B cell (primary cell): ENCODE results near the gene AIMP2. TPM values are rescaled to one million over a fixed set of nuclear protein-coding genes. Genes with fewer than 3 reads are reported as not detected.

Source experiments
- ATAC-seq: fragments of 200-7000 bp; cut with Tn5 transposase; one replicate; pipeline ENCODE4 v1.10.0; 2021; ENCODE audit warnings: low read depth, mild to moderate bottlenecking, moderate number of reproducible peaks, moderate library complexity
- CTCF ChIA-PET: fragments of 350-600 bp; sonication (Branson Sonifier 250); formaldehyde crosslinking; loops from one replicate; lab custom pipeline; 2021; ENCODE audit warnings: antibody characterized with exemption, inconsistent platforms; lab: Charles Lee
- POLR2A ChIA-PET: fragments of 350-600 bp; sonication (Branson Sonifier 250); formaldehyde crosslinking; loops from one replicate; lab custom pipeline; 2021; ENCODE audit warnings: antibody characterized with exemption; lab: Charles Lee
- DNase-seq: peaks from one replicate; pipeline ENCODE4 v3.0.0; 2013
- H2AFZ ChIP-seq: 2 replicates; pipeline ENCODE4 v1.6.1; 2012; ENCODE audit warnings: mild to moderate bottlenecking, low read depth, low read length; ENCODE audit not compliant: insufficient read depth, poor library complexity, severe bottlenecking
- H3K27ac ChIP-seq, 2 donors: 1 replicate in 1 of 2; 2 replicates in 1 of 2; pipeline ENCODE4 v1.5.1; 2012 to 2013; ENCODE audit warnings: low read length in 2 of 2, mild to moderate bottlenecking in 2 of 2, moderate library complexity in 1 of 2
- H3K27me3 ChIP-seq, 4 experiments: fragments of 200-600 bp in 1 of 4; sonication (generic) in 1 of 4; replicated peaks in 1 of 4; 1 replicate in 2 of 4; 2 replicates in 2 of 4; pipeline versions ENCODE4 v1.6.1 to v1.7.0; 2013 to 2016; ENCODE audit warnings: low read length in 3 of 4, mild to moderate bottlenecking in 2 of 4, mixed read lengths in 1 of 4, moderate library complexity in 1 of 4; ENCODE audit not compliant: insufficient read depth in 4 of 4, control insufficient read depth in 3 of 4; ENCODE audit errors: control extremely low read depth in 1 of 4
- H3K36me3 ChIP-seq, 2 experiments: replicated peaks in 1 of 2; 1 replicate in 1 of 2; 2 replicates in 1 of 2; pipeline versions ENCODE4 v1.6.1 to v1.7.1; 2013; ENCODE audit warnings: low read length in 1 of 2; ENCODE audit not compliant: insufficient read depth in 2 of 2, control insufficient read depth in 1 of 2; ENCODE audit errors: control extremely low read depth in 1 of 2, extremely low read depth in 1 of 2
- H3K4me1 ChIP-seq, 2 donors: fragments of 200-600 bp in 1 of 2; sonication (generic) in 1 of 2; 1 replicate in 1 of 2; 2 replicates in 1 of 2; pipeline versions ENCODE4 v1.5.1 to v1.6.1; 2013 to 2017; ENCODE audit warnings: low read length in 2 of 2; ENCODE audit not compliant: control insufficient read depth in 2 of 2, insufficient read depth in 2 of 2
- H3K4me2 ChIP-seq: replicated peaks from 2 replicates; pipeline ENCODE3; 2012; ENCODE audit warnings: mild to moderate bottlenecking, low read depth, low read length; ENCODE audit not compliant: poor library complexity, severe bottlenecking
- H3K4me3 ChIP-seq, 5 experiments: fragments of 200-600 bp in 1 of 5; sonication (generic) in 1 of 5; 1 replicate in 3 of 5; 2 replicates in 2 of 5; pipeline versions ENCODE4 v1.5.1 to v1.7.0; 2011 to 2016; ENCODE audit warnings: low read length in 4 of 5, mild to moderate bottlenecking in 4 of 5, low read depth in 2 of 5, control low read depth in 1 of 5, moderate library complexity in 1 of 5; ENCODE audit not compliant: insufficient read depth in 1 of 5; ENCODE audit errors: control extremely low read depth in 1 of 5, extremely low read depth in 1 of 5
- H3K79me2 ChIP-seq: fragments of 200-600 bp; sonication (generic); one replicate; pipeline ENCODE4 v1.6.0; 2016; ENCODE audit warnings: low read length; ENCODE audit not compliant: control insufficient read depth, insufficient read depth
- H3K9ac ChIP-seq: fragments of 200-600 bp; sonication (generic); 2 replicates; pipeline ENCODE4 v1.6.1; 2017; ENCODE audit warnings: mild to moderate bottlenecking, low read length, moderate library complexity
- H3K9me3 ChIP-seq, 3 donors: one replicate each; pipeline versions ENCODE4 v1.6.1 to v1.7.1; 2013; ENCODE audit warnings: low read length in 2 of 3; ENCODE audit not compliant: control insufficient read depth in 2 of 3, insufficient read depth in 1 of 3; ENCODE audit errors: control extremely low read depth in 1 of 3
- H4K20me1 ChIP-seq: 2 replicates; pipeline ENCODE4 v1.6.0; 2012; ENCODE audit warnings: mild to moderate bottlenecking, low read length; ENCODE audit not compliant: insufficient read depth, control insufficient read depth, poor library complexity, severe bottlenecking
- H3K27ac Mint-ChIP-seq: one replicate; pipeline ENCODE4 v1.8.0; 2021; ENCODE audit warnings: mixed read lengths
- H3K27me3 Mint-ChIP-seq: one replicate; pipeline ENCODE4 v1.8.0; 2021; ENCODE audit warnings: mixed read lengths
- H3K4me1 Mint-ChIP-seq: one replicate; pipeline ENCODE4 v1.8.0; 2021; ENCODE audit warnings: mixed read lengths
- H3K4me3 Mint-ChIP-seq: one replicate; pipeline ENCODE4 v1.8.0; 2021; ENCODE audit warnings: mixed read lengths
- H3K9me3 Mint-ChIP-seq: one replicate; pipeline ENCODE4 v1.8.0; 2022; ENCODE audit warnings: mixed read lengths; ENCODE audit not compliant: insufficient read depth
- CTCF ChIP-seq: fragments of 200-600 bp; IDR thresholded peaks from one replicate; pipeline ENCODE4 v1.8.0; 2022; ENCODE audit warnings: antibody characterized with exemption, mild to moderate bottlenecking
- EZH2 ChIP-seq: IDR thresholded peaks from 2 replicates; pipeline ENCODE4 v1.6.1; 2012; ENCODE audit warnings: borderline replicate concordance, low read depth, mild to moderate bottlenecking, moderate library complexity, low read length; ENCODE audit not compliant: insufficient read depth, poor library complexity, severe bottlenecking
- WGBS: methylation state at CpG from one replicate; pipeline ENCODE4 v1.1.5; 2013; ENCODE audit warnings: missing lambda C conversion rate; ENCODE audit not compliant: insufficient coverage; 5-methylcytosine and 5-hydroxymethylcytosine counted together
- intact Hi-C: fragments of 100-400 bp; cut with micrococcal nuclease; formaldehyde crosslinking; loops from one replicate; pipeline ENCODE4 v1.10.0; 2022
- polyA plus RNA-seq: library from polyadenylated mRNA; depleted of rRNA; stranded (reverse); fragments of >200 nt; gene quantifications from 2 replicates; pipeline ENCODE4 v1.2.3, GENCODE V29; 2012
- total RNA-seq, 2 donors: library from RNA; stranded (reverse); fragments of 120-200 nt in 1 of 2; gene quantifications; 1 replicate in 1 of 2; 2 replicates in 1 of 2; pipeline versions ENCODE4 v1.2.3 to v1.2.4, GENCODE V29; 2013 to 2022

AIMP2 gene
- total and polyA plus RNA-seq, 2 donors (not counting 1 experiment from before 2014, with no cell fraction given) = 11.7 to 14.0 TPM

GRCh38 chr7:6015917-6016652 is 7.0 kb downstream of the AIMP2 start:
- no peaks in the 10 kb centered on the region for H3K4me1 ChIP-seq
- H2AFZ ChIP-seq = no peak overlapping the region
- ATAC-seq (no peak), DNase-seq (no peak)
- no peak overlapping the region for H3K4me2 ChIP-seq
- ChIA-PET POLR2A (no interaction called here), CTCF (interaction anchor here (0.8 to 1.2 kb wide), 2 partner anchors 91 to 307 kb away, joined by 4 to 6 read pairs; no protein-coding TSS in a partner anchor)
- H3K9me3 ChIP-seq = no peaks in the 10 kb centered on the region
- H4K20me1 ChIP-seq = peaks cover 4% of the 10 kb centered on the region
- H3K79me2 ChIP-seq = peaks cover 26% of the 10 kb centered on the region
- H3K27ac ChIP-seq = peak overlapping the region in 1 of 2 donors; percentile 36
- Mint-ChIP-seq H3K9me3 (no peaks in the 10 kb centered on the region), H3K4me1 (peaks cover 16% of the 10 kb centered on the region), H3K27me3 (no peaks in the 10 kb centered on the region), H3K4me3 (no peak overlapping the region), H3K27ac (peak overlapping the region; percentile 66)
- H3K9ac ChIP-seq = no peak overlapping the region
- 70% methylated on average over 5 of the region's 8 CpGs for WGBS
- no peaks in the 10 kb centered on the region for H3K27me3 ChIP-seq
- no peak overlapping the region for H3K4me3 ChIP-seq
- no peak for TF ChIP-seq EZH2
- no peak for TF ChIP-seq CTCF
- intact Hi-C loops = no loop called here
- peaks cover 4 to 41% of the 10 kb centered on the region in 2 experiments for H3K36me3 ChIP-seq

- no peaks in the 10 kb centered on the region for H3K4me1 ChIP-seq
- WGBS = 89% methylated on average over 7 of the region's 8 CpGs
- Mint-ChIP-seq H3K4me3 (no peak overlapping the region), H3K9me3 (no peaks in the 10 kb centered on the region), H3K27ac (peak overlapping the region; percentile 66), H3K4me1 (peaks cover 13% of the 10 kb centered on the region), H3K27me3 (no peaks in the 10 kb centered on the region)
- TF ChIP-seq EZH2 (no peak), CTCF (no peak)
- peaks cover 6 to 47% of the 10 kb centered on the region in 2 experiments for H3K36me3 ChIP-seq
- intact Hi-C loops = no loop called here
- ATAC-seq (no peak), DNase-seq (no peak)
- peaks cover 23% of the 10 kb centered on the region for H3K79me2 ChIP-seq
- no peaks in the 10 kb centered on the region for H3K27me3 ChIP-seq
- H3K9ac ChIP-seq = no peak overlapping the region
- no peak overlapping the region for H3K4me2 ChIP-seq
- no peaks in the 10 kb centered on the region for H3K9me3 ChIP-seq
- CTCF ChIA-PET = no interaction called here
- no peak overlapping the region for H3K4me3 ChIP-seq
- no peak overlapping the region for H2AFZ ChIP-seq
- no peak overlapping the region for H3K27ac ChIP-seq
- POLR2A ChIA-PET = interaction anchor here (0.5 kb wide), 1 partner anchor 41 kb away, joined by 3 read pairs; no protein-coding TSS in a partner anchor
- H4K20me1 ChIP-seq = no peaks in the 10 kb centered on the region
These were observed 7.5 kb downstream of the AIMP2 start for GRCh38 chr7:6016653-6016966.
